Brain microvascular endothelial cell (primary cell): Measurements from ENCODE around the gene KLHDC4.

Experiments used
- DNase-seq: peaks from one replicate; pipeline ENCODE4 v3.0.0-alpha.2; 2020
- H3K27ac ChIP-seq: fragments of 250-450 bp; sonication (Bioruptor Pico); 2 replicates; pipeline ENCODE4 v1.5.1; 2020; ENCODE audit warnings: mild to moderate bottlenecking, moderate library complexity
- H3K27me3 ChIP-seq: fragments of 250-450 bp; sonication (Bioruptor Pico); replicated peaks from 2 replicates; pipeline ENCODE4 v1.5.1; 2020; ENCODE audit warnings: mild to moderate bottlenecking
- H3K36me3 ChIP-seq: fragments of 250-450 bp; sonication (Bioruptor Pico); replicated peaks from 2 replicates; pipeline ENCODE4 v1.5.1; 2020; ENCODE audit warnings: mild to moderate bottlenecking
- H3K4me3 ChIP-seq: 2 replicates; pipeline ENCODE4 v1.5.1; 2011; ENCODE audit warnings: low read depth, mild to moderate bottlenecking, control low read depth, low read length, moderate library complexity
- CTCF ChIP-seq: IDR thresholded peaks from 2 replicates; pipeline ENCODE4 v1.5.1; 2011; ENCODE audit warnings: low read depth, mild to moderate bottlenecking, moderate library complexity, low read length, control low read depth, inconsistent platforms; ENCODE audit errors: missing control alignments
- in situ Hi-C: cut with HindIII; loops from 2 replicates; pipeline ENCODE4 v1.10.0; 2017; ENCODE audit warnings: low sequenced_read_pairs, low pct_ligation_motif_present

KLHDC4 gene

GRCh38 chr16:87800497-87800896, 34.7 kb upstream of the KLHDC4 start:
- in situ Hi-C loops: no loop called here
- no peaks in the 10 kb centered on the region for H3K36me3 ChIP-seq
- no peak overlapping the region for H3K27ac ChIP-seq
- no peak overlapping the region for H3K4me3 ChIP-seq
- no peaks in the 10 kb centered on the region for H3K27me3 ChIP-seq
- TF ChIP-seq CTCF: no peak
- no peak for DNase-seq

GRCh38 chr16:87795336-87795735, 29.6 kb upstream of the KLHDC4 start:
- Histone ChIP-seq H3K27ac (no peak overlapping the region), H3K4me3 (no peak overlapping the region), H3K27me3 (no peaks in the 10 kb centered on the region), H3K36me3 (no peaks in the 10 kb centered on the region)
- no peak for TF ChIP-seq CTCF
- in situ Hi-C loops: no loop called here
- no peak for DNase-seq

- no peak for TF ChIP-seq CTCF
- Histone ChIP-seq H3K27ac (no peak overlapping the region), H3K27me3 (no peaks in the 10 kb centered on the region), H3K36me3 (no peaks in the 10 kb centered on the region), H3K4me3 (no peak overlapping the region)
- no peak for DNase-seq
- in situ Hi-C loops: no loop called here
Observed at GRCh38 chr16:87794485-87795078, 28.8 kb upstream of the KLHDC4 start.

- H3K4me3 ChIP-seq: no peak overlapping the region
- no peak overlapping the region for H3K27ac ChIP-seq
- H3K27me3 ChIP-seq: no peaks in the 10 kb centered on the region
- DNase-seq: no peak
- in situ Hi-C loops: no loop called here
- H3K36me3 ChIP-seq: no peaks in the 10 kb centered on the region
- no peak for TF ChIP-seq CTCF
Observed at GRCh38 chr16:87792205-87792565, 26.4 kb upstream of the KLHDC4 start.

GRCh38 chr16:87791295-87792204, 25.8 kb upstream of the KLHDC4 start:
- no peak overlapping the region for H3K4me3 ChIP-seq
- in situ Hi-C loops: no loop called here
- H3K36me3 ChIP-seq: no peaks in the 10 kb centered on the region
- H3K27ac ChIP-seq: no peak overlapping the region
- DNase-seq: no peak
- no peaks in the 10 kb centered on the region for H3K27me3 ChIP-seq
- TF ChIP-seq CTCF: no peak
